ENCODE measurements around the gene CHST12.

Gene CHST12

GRCh38 chr7:2471022-2471329, 67.6 kb downstream of the CHST12 start:
- H3K9ac ChIP-seq (ENCODE audit: low read length) = no peak overlapping the region
- peaks cover 2% of the 10 kb centered on the region for H3K4me1 ChIP-seq (ENCODE audit: control insufficient read depth, low read depth, low read length)
- H3K27ac ChIP-seq (ENCODE audit: low read length) = no peak overlapping the region
- H3K4me3 ChIP-seq (ENCODE audit: low read length) = no peak overlapping the region
- no peaks in the 10 kb centered on the region for H3K36me3 ChIP-seq (ENCODE audit: control insufficient read depth, low read depth, low read length)
- no peaks in the 10 kb centered on the region for H3K9me3 ChIP-seq (ENCODE audit: control insufficient read depth, low read depth, low read length)
- H3K27me3 ChIP-seq (ENCODE audit: control insufficient read depth, insufficient read depth, low read length) = no peaks in the 10 kb centered on the region

- Histone ChIP-seq H3K4me3 (ENCODE audit: low read length) (no peak overlapping the region), H3K36me3 (ENCODE audit: control insufficient read depth, low read depth, low read length) (no peaks in the 10 kb centered on the region), H3K27me3 (ENCODE audit: control insufficient read depth, insufficient read depth, low read length) (no peaks in the 10 kb centered on the region), H3K27ac (ENCODE audit: low read length) (no peak overlapping the region), H3K9ac (ENCODE audit: low read length) (no peak overlapping the region), H3K9me3 (ENCODE audit: control insufficient read depth, low read depth, low read length) (no peaks in the 10 kb centered on the region), H3K4me1 (ENCODE audit: control insufficient read depth, low read depth, low read length) (no peaks in the 10 kb centered on the region)
Measured at GRCh38 chr7:2471396-2471795, 68.0 kb downstream of the CHST12 start.

- H3K4me1 ChIP-seq (ENCODE audit: control insufficient read depth, low read depth, low read length) = peaks cover 5% of the 10 kb centered on the region
Measured at GRCh38 chr7:2472739-2473138, 69.3 kb downstream of the CHST12 start.

GRCh38 chr7:2473496-2474180, 70.2 kb downstream of the CHST12 start:
- H3K4me1 ChIP-seq (ENCODE audit: control insufficient read depth, low read depth, low read length) = peaks cover 5% of the 10 kb centered on the region
- no peak overlapping the region for H3K27ac ChIP-seq (ENCODE audit: low read length)
- H3K4me3 ChIP-seq (ENCODE audit: low read length) = no peak overlapping the region
- no peaks in the 10 kb centered on the region for H3K9me3 ChIP-seq (ENCODE audit: control insufficient read depth, low read depth, low read length)
- H3K27me3 ChIP-seq (ENCODE audit: control insufficient read depth, insufficient read depth, low read length) = no peaks in the 10 kb centered on the region
- H3K9ac ChIP-seq (ENCODE audit: low read length) = no peak overlapping the region
- H3K36me3 ChIP-seq (ENCODE audit: control insufficient read depth, low read depth, low read length) = no peaks in the 10 kb centered on the region

More at GRCh38 chr7:2472739-2473138, 69.3 kb downstream of the CHST12 start:
- H3K9me3 ChIP-seq (ENCODE audit: control insufficient read depth, low read depth, low read length) = no peaks in the 10 kb centered on the region
- no peak overlapping the region for H3K27ac ChIP-seq (ENCODE audit: low read length)
- H3K27me3 ChIP-seq (ENCODE audit: control insufficient read depth, insufficient read depth, low read length) = no peaks in the 10 kb centered on the region
- no peak overlapping the region for H3K4me3 ChIP-seq (ENCODE audit: low read length)
- H3K9ac ChIP-seq (ENCODE audit: low read length) = no peak overlapping the region
- H3K36me3 ChIP-seq (ENCODE audit: control insufficient read depth, low read depth, low read length) = no peaks in the 10 kb centered on the region

GRCh38 chr7:2474224-2474623, 70.8 kb downstream of the CHST12 start:
- no peaks in the 10 kb centered on the region for H3K9me3 ChIP-seq (ENCODE audit: control insufficient read depth, low read depth, low read length)

GRCh38 chr7:2474813-2475677, 71.6 kb downstream of the CHST12 start:
- Histone ChIP-seq H3K9me3 (ENCODE audit: control insufficient read depth, low read depth, low read length) (no peaks in the 10 kb centered on the region), H3K4me3 (ENCODE audit: low read length) (no peak overlapping the region), H3K4me1 (ENCODE audit: control insufficient read depth, low read depth, low read length) (peaks cover 5% of the 10 kb centered on the region), H3K27ac (ENCODE audit: low read length) (no peak overlapping the region), H3K9ac (ENCODE audit: low read length) (no peak overlapping the region), H3K27me3 (ENCODE audit: control insufficient read depth, insufficient read depth, low read length) (no peaks in the 10 kb centered on the region), H3K36me3 (ENCODE audit: control insufficient read depth, low read depth, low read length) (no peaks in the 10 kb centered on the region)

More at GRCh38 chr7:2474224-2474623, 70.8 kb downstream of the CHST12 start:
- no peak overlapping the region for H3K4me3 ChIP-seq (ENCODE audit: low read length)
- H3K9ac ChIP-seq (ENCODE audit: low read length) = no peak overlapping the region
- H3K27ac ChIP-seq (ENCODE audit: low read length) = no peak overlapping the region
- H3K4me1 ChIP-seq (ENCODE audit: control insufficient read depth, low read depth, low read length) = peaks cover 5% of the 10 kb centered on the region
- H3K27me3 ChIP-seq (ENCODE audit: control insufficient read depth, insufficient read depth, low read length) = no peaks in the 10 kb centered on the region
- H3K36me3 ChIP-seq (ENCODE audit: control insufficient read depth, low read depth, low read length) = no peaks in the 10 kb centered on the region

- H3K4me1 ChIP-seq (ENCODE audit: control insufficient read depth, low read depth, low read length) = peaks cover 5% of the 10 kb centered on the region
- no peak overlapping the region for H3K27ac ChIP-seq (ENCODE audit: low read length)
- H3K4me3 ChIP-seq (ENCODE audit: low read length) = no peak overlapping the region
- no peaks in the 10 kb centered on the region for H3K36me3 ChIP-seq (ENCODE audit: control insufficient read depth, low read depth, low read length)
- H3K9ac ChIP-seq (ENCODE audit: low read length) = no peak overlapping the region
- H3K9me3 ChIP-seq (ENCODE audit: control insufficient read depth, low read depth, low read length) = no peaks in the 10 kb centered on the region
- H3K27me3 ChIP-seq (ENCODE audit: control insufficient read depth, insufficient read depth, low read length) = no peaks in the 10 kb centered on the region
Measured at GRCh38 chr7:2475678-2476015, 72.2 kb downstream of the CHST12 start.

- Histone ChIP-seq H3K36me3 (ENCODE audit: control insufficient read depth, low read depth, low read length) (no peaks in the 10 kb centered on the region), H3K4me3 (ENCODE audit: low read length) (no peak within 1 kb of the TSS), H3K4me1 (ENCODE audit: control insufficient read depth, low read depth, low read length) (peaks cover 5% of the 10 kb centered on the region), H3K27me3 (ENCODE audit: control insufficient read depth, insufficient read depth, low read length) (no peaks in the 10 kb centered on the region), H3K9me3 (ENCODE audit: control insufficient read depth, low read depth, low read length) (no peaks in the 10 kb centered on the region), H3K9ac (ENCODE audit: low read length) (no peak within 1 kb of the TSS), H3K27ac (ENCODE audit: low read length) (no peak within 1 kb of the TSS)
Measured at GRCh38 chr7:2476298-2476697, 72.9 kb downstream of the CHST12 start, which contains the start of gene GRIFIN. GRIFIN (minus strand) TSS chr7:2476398; CDS start chr7:2476383, 15 bp downstream.

GRCh38 chr7:2476776-2477446, 73.5 kb downstream of the CHST12 start:
- H3K9ac ChIP-seq (ENCODE audit: low read length) = no peak overlapping the region
- no peak overlapping the region for H3K27ac ChIP-seq (ENCODE audit: low read length)
- H3K4me3 ChIP-seq (ENCODE audit: low read length) = no peak overlapping the region
- H3K36me3 ChIP-seq (ENCODE audit: control insufficient read depth, low read depth, low read length) = no peaks in the 10 kb centered on the region
- peaks cover 5% of the 10 kb centered on the region for H3K4me1 ChIP-seq (ENCODE audit: control insufficient read depth, low read depth, low read length)
- no peaks in the 10 kb centered on the region for H3K9me3 ChIP-seq (ENCODE audit: control insufficient read depth, low read depth, low read length)
- H3K27me3 ChIP-seq (ENCODE audit: control insufficient read depth, insufficient read depth, low read length) = no peaks in the 10 kb centered on the region

- no peaks in the 10 kb centered on the region for H3K9me3 ChIP-seq (ENCODE audit: control insufficient read depth, low read depth, low read length)
- peaks cover 5% of the 10 kb centered on the region for H3K4me1 ChIP-seq (ENCODE audit: control insufficient read depth, low read depth, low read length)
- no peak overlapping the region for H3K4me3 ChIP-seq (ENCODE audit: low read length)
- H3K36me3 ChIP-seq (ENCODE audit: control insufficient read depth, low read depth, low read length) = no peaks in the 10 kb centered on the region
- no peaks in the 10 kb centered on the region for H3K27me3 ChIP-seq (ENCODE audit: control insufficient read depth, insufficient read depth, low read length)
- H3K9ac ChIP-seq (ENCODE audit: low read length) = no peak overlapping the region
- H3K27ac ChIP-seq (ENCODE audit: low read length) = no peak overlapping the region
Measured at GRCh38 chr7:2477447-2478398, 74.3 kb downstream of the CHST12 start.

GRCh38 chr7:2478399-2478785, 75.0 kb downstream of the CHST12 start:
- no peaks in the 10 kb centered on the region for H3K27me3 ChIP-seq (ENCODE audit: control insufficient read depth, insufficient read depth, low read length)
- H3K4me1 ChIP-seq (ENCODE audit: control insufficient read depth, low read depth, low read length) = peaks cover 5% of the 10 kb centered on the region
- no peak overlapping the region for H3K9ac ChIP-seq (ENCODE audit: low read length)
- H3K27ac ChIP-seq (ENCODE audit: low read length) = no peak overlapping the region
- H3K36me3 ChIP-seq (ENCODE audit: control insufficient read depth, low read depth, low read length) = no peaks in the 10 kb centered on the region
- H3K4me3 ChIP-seq (ENCODE audit: low read length) = no peak overlapping the region
- no peaks in the 10 kb centered on the region for H3K9me3 ChIP-seq (ENCODE audit: control insufficient read depth, low read depth, low read length)
